Kidney (tissue), 22 donors: ENCODE results near the gene SCGN. TPM values are rescaled to one million over a fixed set of nuclear protein-coding genes. Genes with fewer than 3 reads are reported as not detected.

Experiments used
- DNase-seq, 5 donors: peaks; one replicate each; pipeline ENCODE4 v3.0.0-alpha.2; 2013 to 2020
- FAIRE-seq: peaks from 2 replicates; lab custom pipeline; 2012; peaks lifted over from hg19 to GRCh38; lab: Jason Lieb, UNC
- H3K27ac ChIP-seq, 2 donors: one replicate each; pipeline ENCODE4 v1.7.0; 2013; ENCODE audit warnings: low read depth in 2 of 2, low read length in 2 of 2, inconsistent platforms in 1 of 2
- H3K27me3 ChIP-seq: one replicate; pipeline ENCODE4 v1.7.1; 2013; ENCODE audit warnings: low read length, inconsistent platforms; ENCODE audit not compliant: control insufficient read depth, insufficient read depth
- H3K36me3 ChIP-seq, 3 donors: one replicate each; pipeline versions ENCODE4 v1.7.0 to v1.7.1; 2013; ENCODE audit warnings: low read length in 3 of 3, control low read depth in 1 of 3, inconsistent platforms in 1 of 3; ENCODE audit not compliant: insufficient read depth in 3 of 3, control insufficient read depth in 2 of 3
- H3K4me1 ChIP-seq, 3 donors: one replicate each; pipeline versions ENCODE4 v1.7.0 to v1.7.1; 2013; ENCODE audit warnings: low read length in 3 of 3, inconsistent platforms in 1 of 3, low read depth in 1 of 3; ENCODE audit not compliant: control insufficient read depth in 2 of 3, insufficient read depth in 2 of 3
- H3K4me3 ChIP-seq, 3 donors: one replicate each; pipeline versions ENCODE4 v1.7.0 to v1.8.1; 2013; ENCODE audit warnings: low read length in 3 of 3, control low read depth in 1 of 3, inconsistent platforms in 1 of 3
- H3K9ac ChIP-seq, 3 donors: one replicate each; pipeline versions ENCODE4 v1.7.0 to v1.7.1; 2013; ENCODE audit warnings: low read length in 3 of 3, control low read depth in 1 of 3, inconsistent platforms in 1 of 3
- H3K9me3 ChIP-seq, 3 donors: one replicate each; pipeline versions ENCODE4 v1.7.0 to v1.7.1; 2013; ENCODE audit warnings: low read length in 3 of 3, control low read depth in 1 of 3, inconsistent platforms in 1 of 3; ENCODE audit not compliant: control insufficient read depth in 2 of 3, insufficient read depth in 1 of 3
- CTCF ChIP-seq: IDR thresholded peaks from 3 replicates; pipeline ENCODE4 v1.5.1; 2012; ENCODE audit warnings: mild to moderate bottlenecking, moderate library complexity, borderline replicate concordance; ENCODE audit not compliant: insufficient read depth; ENCODE audit errors: extremely low read depth
- intact Hi-C: fragments of 100-400 bp; cut with DNase I; formaldehyde crosslinking; loops from one replicate; pipeline ENCODE4 v1.11.1; 2022
- long read RNA-seq, 10 donors: library from polyadenylated mRNA in 1 of 10; unstranded in 1 of 10; transcript quantifications; one replicate each; pipeline ENCODE4 v2.0.0 and lab custom pipeline, GENCODE V29; 2021 to 2026
- polyA plus RNA-seq: library from polyadenylated mRNA; stranded (reverse); fragments of 350-450 nt; fragmentation: Illumina TruSeq; extraction: RNeasy Lipid Tissue Mini Kit (QIAGEN cat#74804); gene quantifications from one replicate; pipeline ENCODE4 v1.2.3, GENCODE V29; 2014; ENCODE audit warnings: low read depth, low replicate concordance; ENCODE audit not compliant: insufficient read depth
- total RNA-seq: library from RNA; stranded (reverse); fragmentation: NEBNext Ultra II Directional; extraction: Animal tissue kit (Norgen Biotek cat#: 25700); gene quantifications from one replicate; pipeline ENCODE4 v1.2.1, GENCODE V29; 2021
- donor health status: control.
- donor health status: control.
- donor health status: control.
- donor health status: control.
- donor health status: control.
- donor health status: DM: yes; HTN: yes; CAD: no.
- donor health status: Normal renal cell carcinoma (clear cell type).

SCGN gene
- total RNA-seq: 8.7 TPM
- polyA plus RNA-seq: 0.90 TPM
- long read RNA-seq, donor 1: 0 reads
- long read RNA-seq, donor 2: 0 reads
- long read RNA-seq, donor 3: 0 reads
- long read RNA-seq, donor 4: 0 reads
- long read RNA-seq, donor 5: 0 reads
- long read RNA-seq, donor 6: 0 reads
- long read RNA-seq, donor 7, transcript SCGN-202 (11 exons, 1,447 nt): major isoform, 9 of 10 reads
- long read RNA-seq, donor 7, partial matches to known transcripts: 0 of 10 reads
- long read RNA-seq, donor 7, other reads (novel, unspliced or antisense): 1 of 10 reads
- long read RNA-seq, donor 8: 0 reads
- long read RNA-seq, donor 9: 0 reads
- long read RNA-seq, donor 10: 0 reads

- no peaks in the 10 kb centered on the region for H3K27me3 ChIP-seq
- H3K4me1 ChIP-seq: no peaks in the 10 kb centered on the region
- TF ChIP-seq CTCF: no peak
- peak; percentile 82 to 93 (median 91) for DNase-seq
- no peak within 1 kb of the TSS for H3K27ac ChIP-seq
- H3K36me3 ChIP-seq: no peaks in the 10 kb centered on the region
- H3K9ac ChIP-seq: no peak within 1 kb of the TSS
- no peaks in the 10 kb centered on the region for H3K9me3 ChIP-seq
- intact Hi-C loops: no loop called here
- peak within 1 kb of the TSS in 2 of 3 donors; percentile 31 to 35 for H3K4me3 ChIP-seq
- FAIRE-seq: no peak
Observed at GRCh38 chr6:25652007-25652515, at the start of gene SCGN. TSS of gene SCGN (plus strand) at chr6:25652215. CDS start at chr6:25652404, 189 bp downstream.

- Histone ChIP-seq H3K27ac (no peak overlapping the region), H3K27me3 (no peaks in the 10 kb centered on the region), H3K4me1 (peaks cover 0 to 6% (median 3%) of the 10 kb centered on the region in 3 donors), H3K36me3 (peaks cover 0 to 4% (median 4%) of the 10 kb centered on the region in 3 donors), H3K9me3 (no peaks in the 10 kb centered on the region), H3K4me3 (peak overlapping the region in 1 of 3 donors; percentile 13), H3K9ac (no peak overlapping the region)
- DNase-seq: no peak
- intact Hi-C loops: no loop called here
- FAIRE-seq: no peak
- TF ChIP-seq CTCF: no peak
Observed at GRCh38 chr6:25602674-25602982, 49.4 kb upstream of the SCGN start.

GRCh38 chr6:25603251-25603650, 48.8 kb upstream of the SCGN start:
- H3K27ac ChIP-seq: no peak overlapping the region
- FAIRE-seq: no peak
- peaks cover 0 to 4% (median 4%) of the 10 kb centered on the region in 3 donors for H3K36me3 ChIP-seq
- no peak for DNase-seq
- H3K27me3 ChIP-seq: no peaks in the 10 kb centered on the region
- no peak for TF ChIP-seq CTCF
- H3K9me3 ChIP-seq: no peaks in the 10 kb centered on the region
- peaks cover 0 to 6% (median 3%) of the 10 kb centered on the region in 3 donors for H3K4me1 ChIP-seq
- H3K4me3 ChIP-seq: peak overlapping the region in 1 of 3 donors; percentile 22
- no peak overlapping the region for H3K9ac ChIP-seq
- intact Hi-C loops: no loop called here
